GM19193 (cell line): ENCODE data around the gene NFATC2IP.
A peak's percentile ranks its signal among the peaks of the same experiment; 100 is the strongest.

ENCODE experiments used
- POLR2A ChIP-seq: IDR thresholded peaks from 4 replicates; pipeline ENCODE4 v1.6.1; 2011; ENCODE audit not compliant: insufficient read depth, insufficient read length; ENCODE audit errors: extremely low read depth

The NFATC2IP gene

DNA sequence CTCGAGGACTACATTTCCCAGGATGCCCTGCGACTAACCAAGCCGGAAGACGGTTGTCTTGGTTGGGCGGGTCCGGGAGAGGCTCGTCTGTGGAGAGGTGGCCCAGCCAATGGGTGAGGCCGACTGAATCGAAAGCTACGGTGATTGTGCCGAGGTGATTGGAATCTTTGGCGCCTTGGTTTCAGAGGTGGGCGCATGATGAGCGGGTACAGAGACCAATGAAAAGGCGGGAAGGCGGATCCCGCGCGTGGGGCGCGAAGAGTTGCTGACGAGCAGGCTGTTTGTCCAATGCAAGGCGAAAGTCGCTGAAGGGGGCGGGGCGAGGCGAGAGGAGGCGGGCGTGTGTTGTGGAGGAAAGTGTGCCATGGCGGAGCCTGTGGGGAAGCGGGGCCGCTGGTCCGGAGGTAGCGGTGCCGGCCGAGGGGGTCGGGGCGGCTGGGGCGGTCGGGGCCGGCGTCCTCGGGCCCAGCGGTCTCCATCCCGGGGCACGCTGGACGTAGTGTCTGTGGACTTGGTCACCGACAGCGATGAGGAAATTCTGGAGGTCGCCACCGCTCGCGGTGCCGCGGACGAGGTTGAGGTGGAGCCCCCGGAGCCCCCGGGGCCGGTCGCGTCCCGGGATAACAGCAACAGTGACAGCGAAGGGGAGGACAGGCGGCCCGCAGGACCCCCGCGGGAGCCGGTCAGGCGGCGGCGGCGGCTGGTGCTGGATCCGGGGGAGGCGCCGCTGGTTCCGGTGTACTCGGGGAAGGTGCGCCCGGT is at the start of gene NFATC2IP:
Gene NFATC2IP (plus strand): TSS at position 290 of the 762 bp plus-strand sequence. CDS start 75 bp downstream, at position 365.
- TF ChIP-seq POLR2A, result peak; percentile 83

DNA sequence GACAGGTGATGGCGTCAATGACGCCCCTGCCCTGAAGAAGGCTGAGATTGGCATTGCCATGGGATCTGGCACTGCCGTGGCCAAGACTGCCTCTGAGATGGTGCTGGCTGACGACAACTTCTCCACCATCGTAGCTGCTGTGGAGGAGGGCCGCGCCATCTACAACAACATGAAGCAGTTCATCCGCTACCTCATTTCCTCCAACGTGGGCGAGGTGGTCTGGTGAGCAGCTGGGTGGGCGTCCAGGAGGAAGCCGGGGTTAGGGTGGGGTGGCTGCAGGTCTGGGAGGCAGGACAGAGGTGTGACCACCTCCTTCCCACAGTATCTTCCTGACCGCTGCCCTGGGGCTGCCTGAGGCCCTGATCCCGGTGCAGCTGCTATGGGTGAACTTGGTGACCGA is 48.9 kb upstream of the NFATC2IP start:
- no peak for TF ChIP-seq POLR2A

DNA sequence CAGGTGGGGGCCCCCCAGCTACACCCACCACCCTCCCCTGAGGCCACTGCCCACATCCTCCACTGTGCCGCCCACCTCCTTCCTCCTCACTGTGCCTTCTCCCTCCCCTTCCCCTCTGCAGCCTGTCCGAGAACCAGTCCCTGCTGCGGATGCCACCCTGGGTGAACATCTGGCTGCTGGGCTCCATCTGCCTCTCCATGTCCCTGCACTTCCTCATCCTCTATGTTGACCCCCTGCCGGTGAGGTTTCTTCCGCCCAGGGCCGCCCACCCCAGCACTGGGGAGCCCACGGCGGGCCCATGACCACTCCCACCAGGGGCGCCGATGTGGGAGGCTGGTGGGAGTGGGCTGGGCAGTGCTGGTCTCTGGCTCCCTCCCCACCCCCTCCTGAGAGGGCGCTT is 47.8 kb upstream of the NFATC2IP start:
- TF ChIP-seq POLR2A, result peak; percentile 20

DNA sequence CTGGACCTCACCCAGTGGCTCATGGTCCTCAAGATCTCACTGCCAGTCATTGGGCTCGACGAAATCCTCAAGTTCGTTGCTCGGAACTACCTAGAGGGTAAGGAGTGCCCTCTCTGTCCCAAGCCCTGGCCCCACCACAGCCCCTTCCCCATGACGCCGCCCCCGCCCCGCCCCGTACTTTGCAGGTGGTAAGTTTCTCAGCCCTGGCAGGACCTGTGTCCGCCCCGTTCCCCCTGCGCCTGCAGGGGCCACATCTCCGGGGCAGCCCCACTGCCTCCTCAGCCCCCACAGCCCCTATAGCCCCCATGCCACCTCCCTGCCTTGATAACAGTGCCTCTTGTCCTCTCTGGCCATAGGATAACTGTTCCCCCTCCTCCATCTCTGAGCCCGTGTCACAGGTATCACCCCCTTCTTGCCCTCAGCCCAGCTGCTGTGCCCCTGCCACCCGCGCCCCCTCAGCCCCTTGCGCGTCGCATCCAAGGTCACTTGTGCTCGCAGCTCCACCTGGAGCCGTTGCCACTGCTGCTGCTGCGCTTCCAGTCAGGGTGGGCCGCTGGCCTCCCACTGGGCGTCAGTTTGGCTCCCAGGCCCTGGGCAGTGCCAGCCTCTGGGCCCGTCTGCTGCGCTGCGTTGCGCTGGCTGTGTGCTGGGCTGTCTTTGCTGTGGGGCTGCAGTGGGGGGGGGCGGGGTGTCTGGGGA is 47.2 kb upstream of the NFATC2IP start:
- TF ChIP-seq POLR2A, result no peak

DNA sequence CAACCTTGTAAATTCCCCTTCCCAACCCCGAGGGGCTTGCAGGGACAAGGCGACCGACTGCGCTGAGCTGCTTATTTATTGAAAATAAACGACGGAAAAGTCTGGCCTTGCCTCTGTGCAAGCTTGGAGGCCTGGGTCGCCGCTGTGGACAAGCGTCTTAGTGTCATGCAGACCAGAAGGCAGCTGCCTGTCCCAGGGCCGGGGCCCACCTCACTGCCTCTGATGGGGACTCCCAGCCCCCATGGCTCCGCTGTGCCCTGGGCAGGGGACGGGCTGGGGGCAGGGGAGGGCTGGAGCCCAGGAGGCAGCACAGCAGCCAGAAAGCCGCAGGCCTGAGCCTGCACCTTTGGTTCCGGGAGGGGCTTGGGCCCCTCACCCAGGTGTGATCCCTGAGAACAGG is 46.4 kb upstream of the NFATC2IP start:
- no peak for TF ChIP-seq POLR2A

DNA sequence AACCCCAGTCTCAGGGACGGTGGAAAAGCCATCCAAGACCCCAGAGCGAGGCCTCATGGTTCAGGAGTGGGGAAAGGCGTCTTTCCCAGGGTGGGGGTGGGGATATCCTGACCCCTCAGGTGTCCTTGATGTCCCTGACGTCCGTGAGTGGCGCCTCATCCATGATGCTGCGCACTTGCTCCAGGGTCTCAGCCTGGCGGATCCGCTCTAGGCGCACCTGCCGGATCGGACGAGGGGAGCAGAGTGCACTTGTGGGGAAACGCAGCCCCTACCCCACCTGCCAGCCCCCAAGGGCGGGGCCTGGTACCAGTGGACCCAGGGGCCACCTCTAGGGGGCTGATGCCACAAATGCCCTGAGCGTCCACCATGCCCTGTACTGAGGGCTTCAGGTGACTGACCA is 45.9 kb upstream of the NFATC2IP start:
- no peak for TF ChIP-seq POLR2A

DNA sequence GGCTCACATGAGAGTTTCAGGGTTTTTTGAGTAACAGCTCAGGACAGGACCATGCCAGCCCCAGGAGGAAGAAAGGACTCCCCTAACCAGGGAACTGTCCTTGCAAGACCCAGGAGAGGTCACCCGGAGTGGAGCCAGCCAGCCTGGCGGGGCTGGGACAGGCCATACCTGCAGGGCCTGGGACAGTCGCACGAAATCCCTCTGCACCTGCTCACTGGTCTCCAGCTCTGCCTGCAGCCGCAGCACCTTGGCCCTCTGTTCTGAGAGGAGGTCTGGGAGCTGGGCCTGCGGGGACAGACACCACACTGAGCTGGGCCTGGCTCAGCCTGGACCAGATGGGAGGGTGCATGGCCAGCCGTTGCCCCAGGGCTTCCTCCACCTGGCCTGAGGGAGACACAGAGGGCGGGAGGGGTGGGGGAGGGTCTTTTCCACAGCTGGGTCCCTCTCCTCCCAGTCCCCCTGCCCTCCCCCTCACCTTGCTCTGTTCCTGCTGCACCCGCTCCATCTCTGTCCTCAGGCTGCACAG is 45.4 kb upstream of the NFATC2IP start:
- no peak for TF ChIP-seq POLR2A

DNA sequence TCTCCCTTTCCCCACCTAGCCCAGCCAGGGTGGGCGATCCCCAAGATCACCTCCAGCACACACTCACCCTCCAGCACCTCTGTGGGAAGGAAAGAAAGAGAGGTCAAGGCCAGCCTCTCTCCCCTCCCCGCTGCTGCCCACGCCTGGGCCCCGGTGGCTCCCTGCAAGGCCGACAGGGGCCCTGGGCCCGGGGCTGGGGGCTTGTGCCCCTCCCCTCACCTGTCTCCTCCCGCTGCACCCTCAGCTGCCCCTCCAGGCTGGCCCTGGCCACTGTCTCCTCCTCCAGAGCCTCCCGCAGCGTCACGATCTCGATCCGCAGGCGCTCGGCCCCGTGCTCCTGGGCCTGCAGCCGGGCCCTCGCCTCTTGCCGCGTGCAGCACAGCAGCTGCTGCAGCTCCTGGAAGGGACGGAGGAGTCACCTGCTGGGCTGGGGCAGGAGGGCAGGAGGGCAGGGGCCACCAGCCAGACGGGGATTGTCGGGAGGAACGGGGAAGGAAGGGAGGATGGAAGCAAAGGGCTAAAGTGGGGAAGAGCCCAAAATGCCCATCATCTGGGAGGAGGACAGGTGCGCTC is 44.9 kb upstream of the NFATC2IP start:
- no peak for TF ChIP-seq POLR2A

DNA sequence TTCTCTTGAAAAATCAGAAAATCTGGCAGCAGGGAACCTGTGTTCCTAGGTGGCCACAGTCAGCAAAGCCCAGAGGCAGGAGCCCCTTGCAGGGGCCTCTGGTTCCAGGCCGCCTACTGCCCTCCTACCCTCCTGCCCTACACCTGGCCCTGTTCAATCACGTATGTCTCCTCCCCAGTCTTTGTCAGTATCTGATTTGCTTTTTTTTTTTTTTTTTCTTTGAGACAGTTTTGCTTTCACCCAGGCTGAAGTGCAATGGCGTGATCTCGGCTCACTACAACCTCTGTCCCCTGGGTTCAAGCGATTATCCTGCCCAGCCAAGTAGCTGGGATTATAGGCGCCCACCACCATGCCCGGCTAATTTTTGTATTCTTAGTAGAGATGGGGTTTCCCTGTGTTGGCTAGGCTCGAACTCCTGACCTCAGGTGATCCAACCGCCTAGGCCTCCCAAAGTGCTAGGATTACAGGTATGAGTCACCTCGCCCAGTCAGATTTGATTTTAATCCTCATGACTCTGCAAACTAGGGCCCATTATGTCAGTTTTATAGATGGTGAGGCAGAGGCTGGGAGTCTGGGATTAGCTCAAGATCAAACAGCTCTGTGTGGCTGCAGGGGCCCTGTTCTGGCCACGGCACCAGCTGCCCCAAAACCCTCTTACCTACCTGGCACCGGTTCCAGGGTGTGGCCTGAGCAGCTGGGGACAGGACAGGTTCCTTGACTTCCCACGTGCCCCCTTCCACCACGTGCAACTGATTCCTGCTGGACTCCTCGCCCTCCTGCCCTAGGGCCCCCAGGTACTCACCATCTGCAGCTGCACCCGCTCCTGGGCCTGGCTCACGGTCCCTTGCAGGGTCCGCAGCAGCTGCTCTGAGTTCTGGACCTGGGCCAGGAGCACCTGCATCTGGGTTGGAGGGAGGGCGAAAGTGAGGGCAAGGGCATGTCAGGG is 40.4 kb upstream of the NFATC2IP start:
- no peak for TF ChIP-seq POLR2A

DNA sequence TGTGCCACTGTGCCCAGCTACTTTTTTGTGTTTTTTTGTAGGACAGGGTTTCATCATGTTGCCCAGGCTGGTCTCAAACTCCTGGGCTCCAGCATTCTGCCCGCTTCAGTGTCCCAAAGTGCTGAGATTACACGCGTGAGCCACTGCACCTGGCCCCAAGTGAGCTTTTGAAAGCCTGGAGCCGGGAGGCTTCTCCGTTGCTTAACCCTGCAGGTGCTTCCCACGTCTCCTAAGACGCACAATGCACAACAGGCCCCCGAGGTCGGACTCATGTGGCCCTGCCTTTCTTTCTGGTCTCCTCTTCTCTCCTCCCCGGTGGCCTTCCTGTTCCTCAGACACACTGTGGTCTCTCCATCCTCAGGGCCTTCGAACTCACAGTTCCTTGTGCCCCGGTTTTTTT is 38.2 kb upstream of the NFATC2IP start:
- TF ChIP-seq POLR2A, result no peak

DNA sequence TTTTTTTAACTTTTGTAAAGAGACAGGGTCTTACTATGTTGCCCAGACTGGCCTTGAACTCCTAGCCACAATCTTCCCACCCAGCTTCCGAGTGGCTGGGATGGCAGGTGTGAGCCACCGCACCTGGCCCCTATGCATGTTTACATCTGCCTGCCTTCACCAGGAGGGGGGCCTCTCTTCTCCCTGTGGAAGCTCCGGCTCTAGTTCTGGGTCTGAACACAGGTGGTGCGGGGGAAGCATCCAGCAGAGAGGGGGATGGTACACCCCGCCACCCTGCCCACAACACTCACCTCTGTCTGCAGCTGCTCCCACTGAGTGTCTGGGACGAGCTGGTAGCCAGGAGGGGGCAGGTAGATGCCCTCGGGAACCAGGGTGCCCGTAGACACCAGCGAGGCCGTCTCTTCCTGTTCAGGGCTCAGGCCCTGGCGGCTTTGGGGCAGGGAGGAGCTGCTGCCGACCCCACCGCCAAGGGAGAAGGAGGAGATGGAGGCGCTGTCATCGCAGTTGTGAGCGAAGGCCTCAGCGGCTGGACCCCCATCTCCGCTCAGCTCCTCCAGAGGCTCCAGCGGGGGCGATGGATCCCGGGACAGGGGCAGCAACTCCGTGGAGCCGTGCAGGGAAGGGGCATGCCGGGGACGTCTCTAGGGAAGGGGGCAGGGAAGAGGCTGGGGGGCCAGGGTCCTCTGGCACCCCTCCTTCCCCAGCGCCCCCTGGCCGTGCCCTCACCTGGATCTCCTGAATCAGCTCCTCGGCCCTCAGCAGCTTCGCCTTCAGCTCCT is 36.6 kb upstream of the NFATC2IP start:
- no peak for TF ChIP-seq POLR2A

DNA sequence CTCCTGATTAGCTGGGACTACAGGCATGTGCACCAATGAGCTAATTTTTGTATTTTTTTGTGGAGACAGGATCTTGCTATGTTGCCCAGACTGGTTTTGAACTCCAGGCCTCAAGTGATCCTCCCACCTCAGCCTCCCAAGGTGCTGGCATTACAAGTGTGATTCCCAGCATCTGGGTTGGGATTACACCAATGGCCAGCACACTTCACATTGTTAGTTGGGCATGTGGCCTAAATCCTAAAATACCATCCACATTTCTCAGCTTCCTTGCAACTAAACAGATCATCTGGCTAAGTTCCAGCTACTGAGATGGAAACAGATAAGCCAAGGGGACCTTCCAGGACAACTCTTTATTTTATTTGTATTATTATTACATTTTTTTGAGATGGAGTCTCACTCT is 35.6 kb upstream of the NFATC2IP start:
- TF ChIP-seq POLR2A, result no peak

DNA sequence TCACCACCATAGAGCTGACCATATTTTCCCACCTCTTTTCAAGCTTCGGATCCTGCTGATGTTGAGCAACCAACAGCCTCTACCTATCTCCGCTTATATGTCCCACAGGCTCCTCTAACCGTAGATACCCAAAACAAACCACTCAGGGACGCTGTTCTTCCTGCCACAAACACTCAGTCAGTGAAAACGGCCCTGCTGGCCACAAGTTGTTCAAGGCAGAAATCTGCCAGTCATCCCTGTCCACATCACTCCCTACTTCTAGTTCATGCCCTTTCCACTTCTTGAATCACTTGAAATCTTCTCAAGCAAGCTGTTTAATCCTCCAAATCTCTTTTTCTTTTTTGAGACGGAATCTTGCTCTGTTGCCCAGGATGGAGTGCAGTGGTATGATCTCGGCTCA is 33.6 kb upstream of the NFATC2IP start:
- TF ChIP-seq POLR2A, result no peak

DNA sequence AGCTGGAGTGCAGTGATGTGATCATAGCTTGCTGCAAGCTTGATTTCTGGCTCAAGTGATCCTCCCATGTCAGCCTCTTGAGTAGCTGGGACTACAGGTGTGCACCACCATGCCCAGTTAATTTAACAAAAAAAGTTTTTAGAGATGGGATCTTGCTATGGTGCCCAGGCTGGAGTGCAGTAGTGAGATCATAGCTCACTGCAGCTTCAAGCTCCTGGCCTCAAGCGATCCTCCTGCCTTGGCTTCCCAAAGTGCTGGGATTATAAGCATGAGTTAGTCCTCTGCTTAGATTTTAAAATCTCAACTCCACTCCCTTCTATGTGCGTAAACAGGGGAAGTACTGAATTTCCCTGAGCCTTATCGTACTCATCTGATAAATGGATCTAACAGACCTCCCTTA is 32.0 kb upstream of the NFATC2IP start:
- no peak for TF ChIP-seq POLR2A
